AG09309 (cell line): ENCODE data around the gene TXNDC17.
"Not testable (repeated sequence)": the region's sequence is repeated elsewhere in the genome, so short reads cannot be mapped to it uniquely, and the experiment has no call there.

Source experiments
- DNase-seq: peaks from one replicate; pipeline ENCODE4 v3.0.0-alpha.2; 2010; ENCODE audit warnings: low read depth
- H3K4me3 ChIP-seq: 2 replicates; pipeline ENCODE4 v1.5.1; 2011; ENCODE audit warnings: mild to moderate bottlenecking, low read depth, low read length, moderate library complexity; ENCODE audit not compliant: control insufficient read depth
- TF ChIP-seq, protein P1 (sequence below): IDR thresholded peaks from 2 replicates; pipeline ENCODE4 v1.5.1; 2011; ENCODE audit warnings: mild to moderate bottlenecking, low read depth, low read length, inconsistent platforms; ENCODE audit not compliant: insufficient read depth, control insufficient read depth; ENCODE audit errors: missing control alignments

TXNDC17 gene

DNA sequence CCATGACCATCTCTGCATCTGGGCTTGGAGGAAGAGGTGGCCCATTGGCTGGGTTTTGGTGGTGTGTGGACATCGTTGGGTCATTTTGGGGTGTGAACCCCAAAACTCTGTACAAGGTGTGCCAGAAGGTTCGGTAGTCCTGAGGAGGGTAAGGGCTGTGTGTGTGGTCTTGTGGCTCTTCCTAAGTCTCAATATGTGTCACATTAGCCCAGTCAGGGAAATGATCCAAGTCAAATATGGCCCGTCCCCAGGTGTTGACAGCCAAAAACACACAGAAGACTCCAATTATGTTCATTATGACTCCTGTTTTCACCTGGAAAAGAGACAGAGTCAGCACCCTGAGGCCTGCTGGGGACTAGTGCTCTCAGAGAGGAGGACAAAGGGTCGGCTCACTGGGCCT, 45.2 kb downstream of the TXNDC17 start:
- TF ChIP-seq, protein P1, sequence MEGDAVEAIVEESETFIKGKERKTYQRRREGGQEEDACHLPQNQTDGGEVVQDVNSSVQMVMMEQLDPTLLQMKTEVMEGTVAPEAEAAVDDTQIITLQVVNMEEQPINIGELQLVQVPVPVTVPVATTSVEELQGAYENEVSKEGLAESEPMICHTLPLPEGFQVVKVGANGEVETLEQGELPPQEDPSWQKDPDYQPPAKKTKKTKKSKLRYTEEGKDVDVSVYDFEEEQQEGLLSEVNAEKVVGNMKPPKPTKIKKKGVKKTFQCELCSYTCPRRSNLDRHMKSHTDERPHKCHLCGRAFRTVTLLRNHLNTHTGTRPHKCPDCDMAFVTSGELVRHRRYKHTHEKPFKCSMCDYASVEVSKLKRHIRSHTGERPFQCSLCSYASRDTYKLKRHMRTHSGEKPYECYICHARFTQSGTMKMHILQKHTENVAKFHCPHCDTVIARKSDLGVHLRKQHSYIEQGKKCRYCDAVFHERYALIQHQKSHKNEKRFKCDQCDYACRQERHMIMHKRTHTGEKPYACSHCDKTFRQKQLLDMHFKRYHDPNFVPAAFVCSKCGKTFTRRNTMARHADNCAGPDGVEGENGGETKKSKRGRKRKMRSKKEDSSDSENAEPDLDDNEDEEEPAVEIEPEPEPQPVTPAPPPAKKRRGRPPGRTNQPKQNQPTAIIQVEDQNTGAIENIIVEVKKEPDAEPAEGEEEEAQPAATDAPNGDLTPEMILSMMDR = no peak
- H3K4me3 ChIP-seq = no peak overlapping the region
- no peak for DNase-seq

DNA sequence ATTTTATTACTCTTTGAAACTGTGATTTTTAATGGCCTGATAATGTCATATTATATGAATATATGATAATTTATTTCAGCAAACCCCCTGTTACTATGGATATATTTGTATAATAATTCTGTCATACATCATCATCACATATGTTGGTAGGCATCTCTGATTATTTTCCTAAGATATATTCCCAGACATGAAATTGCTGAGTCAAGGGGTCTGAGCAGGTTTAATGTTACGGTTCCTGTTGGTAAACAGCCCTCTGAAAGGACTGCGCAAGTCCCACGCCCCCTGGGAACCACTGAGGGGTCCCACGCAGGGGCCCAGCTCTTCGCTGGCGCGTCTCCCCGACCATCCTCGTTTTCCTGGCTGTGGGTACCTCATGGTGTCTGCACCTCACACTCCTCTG, 48.1 kb downstream of the TXNDC17 start:
- H3K4me3 ChIP-seq = no peak overlapping the region
- TF ChIP-seq, protein P1 = no peak
- DNase-seq = no peak

DNA sequence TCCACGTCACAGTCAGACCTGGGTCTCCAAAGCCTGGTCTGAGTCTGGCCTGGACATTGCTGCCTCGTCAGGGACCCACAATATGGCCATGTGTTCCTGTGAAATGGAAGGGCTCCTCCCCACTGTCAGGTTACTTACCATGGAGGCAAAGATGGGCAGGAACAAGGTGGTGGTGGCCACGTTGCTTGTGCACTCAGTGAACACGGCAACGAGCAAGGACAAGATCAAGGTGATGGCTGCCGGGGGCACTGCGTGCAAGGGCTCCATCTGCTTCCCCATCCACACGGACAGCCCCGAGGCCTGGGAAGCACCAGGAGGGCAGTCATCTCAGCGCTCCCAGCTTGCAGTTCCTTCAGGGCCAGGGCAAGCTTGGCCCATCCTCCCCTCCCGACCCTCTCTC, 49.8 kb downstream of the TXNDC17 start:
- TF ChIP-seq, protein P1 = no peak
- no peak for DNase-seq
- H3K4me3 ChIP-seq = no peak overlapping the region

DNA sequence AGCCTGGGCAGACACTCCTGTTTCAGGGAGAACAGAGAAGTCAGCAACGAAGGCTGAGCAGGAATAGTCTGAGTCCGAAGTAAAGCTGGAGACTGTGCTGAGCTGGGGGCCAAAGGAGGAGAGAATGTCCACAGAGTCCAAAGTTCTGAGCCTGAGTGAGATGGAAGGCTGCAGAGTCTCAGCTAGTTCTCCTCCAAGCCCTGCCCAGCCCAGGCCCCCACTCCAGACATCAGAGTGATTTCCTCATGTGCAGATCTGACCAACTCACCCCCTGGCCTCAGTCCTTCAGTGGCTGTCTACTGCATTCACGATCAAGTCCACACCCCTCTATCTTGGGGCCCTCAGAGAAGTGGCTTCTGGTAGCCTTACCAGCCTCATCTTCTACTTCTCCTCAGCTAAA, 50.7 kb downstream of the TXNDC17 start:
- TF ChIP-seq, protein P1 = no peak
- no peak overlapping the region for H3K4me3 ChIP-seq
- no peak for DNase-seq

DNA sequence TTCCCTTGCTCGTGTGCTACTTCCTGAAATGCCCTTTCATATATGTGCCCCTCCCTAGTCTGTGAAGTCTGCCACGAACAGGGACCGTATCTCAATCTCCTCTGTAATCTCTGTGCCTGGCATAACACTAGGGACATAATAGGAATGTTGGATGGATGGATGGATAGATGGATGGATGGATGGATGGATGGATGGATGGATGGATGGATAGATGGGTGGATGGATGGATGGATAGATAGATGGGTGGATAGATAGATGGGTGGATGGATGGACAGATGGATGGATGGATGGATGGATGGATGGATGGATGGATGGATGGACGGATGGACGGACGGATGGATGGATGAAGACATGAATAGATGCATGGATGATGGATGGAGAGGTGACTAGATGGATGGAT, 51.1 kb downstream of the TXNDC17 start:
- not testable (repeated sequence) for DNase-seq, H3K4me3 ChIP-seq
